Smooth muscle cell (in vitro differentiated cells): ENCODE measurements around the gene FBXL19. TPM values are rescaled to one million over a fixed set of nuclear protein-coding genes. Genes with fewer than 3 reads are reported as not detected.

Source experiments
- DNase-seq: peaks from one replicate; lab custom pipeline; 2025; ENCODE audit not compliant: unreplicated experiment; lab: John Stamatoyannopoulos, UW
- H2AFZ ChIP-seq: fragments of 200-600 bp; sonication (generic); 2 replicates; pipeline ENCODE4 v1.6.0; 2016; ENCODE audit warnings: antibody characterized with exemption, low read depth, mild to moderate bottlenecking
- H3F3A ChIP-seq: fragments of 200-600 bp; sonication (generic); 2 replicates; pipeline ENCODE4 v1.6.0; 2017; ENCODE audit warnings: antibody characterized with exemption, low read depth
- H3K27ac ChIP-seq: fragments of 200-600 bp; sonication (generic); 2 replicates; pipeline ENCODE4 v1.5.1; 2016; ENCODE audit warnings: low read depth, mild to moderate bottlenecking
- H3K27me3 ChIP-seq: fragments of 200-600 bp; sonication (generic); 2 replicates; pipeline ENCODE4 v1.6.1; 2016; ENCODE audit warnings: low read depth, mild to moderate bottlenecking
- H3K36me3 ChIP-seq: fragments of 200-600 bp; sonication (generic); 2 replicates; pipeline ENCODE4 v1.5.1; 2016; ENCODE audit warnings: low read depth
- H3K4me1 ChIP-seq: fragments of 200-600 bp; sonication (generic); 2 replicates; pipeline ENCODE4 v1.5.1; 2016; ENCODE audit warnings: low read depth
- H3K4me2 ChIP-seq: fragments of 200-600 bp; sonication (generic); 2 replicates; pipeline ENCODE4 v1.6.0; 2016; ENCODE audit warnings: mild to moderate bottlenecking
- H3K4me3 ChIP-seq: fragments of 200-600 bp; sonication (generic); 2 replicates; pipeline ENCODE4 v1.5.1; 2016; ENCODE audit warnings: mild to moderate bottlenecking
- H3K79me2 ChIP-seq: fragments of 200-600 bp; sonication (generic); 2 replicates; pipeline ENCODE4 v1.6.0; 2016; ENCODE audit warnings: low read depth, mild to moderate bottlenecking
- H3K9ac ChIP-seq: fragments of 200-600 bp; sonication (generic); 2 replicates; pipeline ENCODE4 v1.6.0; 2016; ENCODE audit warnings: low read depth
- H3K9me3 ChIP-seq: fragments of 200-600 bp; sonication (generic); replicated peaks from 2 replicates; pipeline ENCODE4 v1.5.1; 2016; ENCODE audit warnings: low read depth
- H4K20me1 ChIP-seq: fragments of 200-600 bp; sonication (generic); 2 replicates; pipeline ENCODE4 v1.6.0; 2016; ENCODE audit warnings: low read depth
- WGBS: methylation state at CpG from one replicate; pipeline ENCODE4 v1.1.7; 2016; ENCODE audit warnings: low lambda C conversion rate; 5-methylcytosine and 5-hydroxymethylcytosine counted together
- polyA plus RNA-seq: library from polyadenylated mRNA; unstranded; fragments of >200 nt; fragmentation: Nextera tagmentation; extraction: Ambion mirVana; gene quantifications from 2 replicates; pipeline ENCODE4 v1.2.1, GENCODE V29; 2016
- total RNA-seq: library from RNA; depleted of rRNA; stranded (reverse); fragments of >200 nt; gene quantifications from 2 replicates; pipeline ENCODE4 v1.2.3, GENCODE V29; 2014
- TF ChIP-seq, protein P1 (sequence below): fragments of 200-600 bp; sonication (generic); IDR thresholded peaks from 2 replicates; pipeline ENCODE4 v1.5.1; 2017; ENCODE audit warnings: borderline replicate concordance, mild to moderate bottlenecking, antibody characterized with exemption; ENCODE audit not compliant: insufficient read depth, poor library complexity, severe bottlenecking

Gene FBXL19
- total and polyA plus RNA-seq, 2 experiments from 2014 or later, result 1.3 to 4.5 TPM

DNA sequence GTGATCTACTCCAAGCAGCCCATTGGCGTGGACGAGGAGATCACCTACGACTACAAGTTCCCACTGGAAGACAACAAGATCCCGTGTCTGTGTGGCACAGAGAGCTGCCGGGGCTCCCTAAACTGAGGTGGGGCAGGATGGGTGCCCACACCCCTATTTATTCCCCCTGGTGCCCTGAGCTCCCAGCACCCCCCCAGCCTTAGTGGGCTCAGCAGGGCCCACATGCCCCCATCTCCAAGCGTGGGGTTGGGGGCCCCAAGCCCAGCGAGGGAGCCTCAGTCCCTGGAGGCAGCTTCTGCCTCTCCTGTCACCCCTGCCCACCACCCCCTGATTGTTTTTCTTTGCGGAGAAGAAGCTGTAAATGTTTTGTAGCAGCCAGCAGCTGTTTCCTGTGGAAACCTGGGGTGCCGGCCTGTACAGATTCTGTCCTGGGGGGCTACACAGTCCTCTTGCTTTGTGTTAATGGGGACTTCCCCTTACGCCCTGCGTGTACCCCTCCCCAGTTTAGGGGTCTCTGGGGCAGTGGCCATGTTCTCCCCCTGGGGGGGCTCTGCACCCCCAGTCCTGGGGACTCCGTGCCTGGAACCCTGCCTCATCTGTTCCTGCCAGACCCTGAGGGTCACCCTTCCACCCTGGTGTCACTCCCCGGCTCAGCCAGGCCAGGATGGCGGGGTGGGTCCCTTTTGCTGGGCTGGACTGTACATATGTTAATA is 60.7 kb downstream of the FBXL19 start:
- H3K4me2 ChIP-seq, result no peak overlapping the region
- H4K20me1 ChIP-seq, result no peaks in the 10 kb centered on the region
- H3K9me3 ChIP-seq, result no peaks in the 10 kb centered on the region
- H3K27me3 ChIP-seq, result no peaks in the 10 kb centered on the region
- no peak for DNase-seq
- TF ChIP-seq, protein P1, sequence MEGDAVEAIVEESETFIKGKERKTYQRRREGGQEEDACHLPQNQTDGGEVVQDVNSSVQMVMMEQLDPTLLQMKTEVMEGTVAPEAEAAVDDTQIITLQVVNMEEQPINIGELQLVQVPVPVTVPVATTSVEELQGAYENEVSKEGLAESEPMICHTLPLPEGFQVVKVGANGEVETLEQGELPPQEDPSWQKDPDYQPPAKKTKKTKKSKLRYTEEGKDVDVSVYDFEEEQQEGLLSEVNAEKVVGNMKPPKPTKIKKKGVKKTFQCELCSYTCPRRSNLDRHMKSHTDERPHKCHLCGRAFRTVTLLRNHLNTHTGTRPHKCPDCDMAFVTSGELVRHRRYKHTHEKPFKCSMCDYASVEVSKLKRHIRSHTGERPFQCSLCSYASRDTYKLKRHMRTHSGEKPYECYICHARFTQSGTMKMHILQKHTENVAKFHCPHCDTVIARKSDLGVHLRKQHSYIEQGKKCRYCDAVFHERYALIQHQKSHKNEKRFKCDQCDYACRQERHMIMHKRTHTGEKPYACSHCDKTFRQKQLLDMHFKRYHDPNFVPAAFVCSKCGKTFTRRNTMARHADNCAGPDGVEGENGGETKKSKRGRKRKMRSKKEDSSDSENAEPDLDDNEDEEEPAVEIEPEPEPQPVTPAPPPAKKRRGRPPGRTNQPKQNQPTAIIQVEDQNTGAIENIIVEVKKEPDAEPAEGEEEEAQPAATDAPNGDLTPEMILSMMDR, result no peak
- H3K36me3 ChIP-seq, result no peaks in the 10 kb centered on the region
- no peak overlapping the region for H3K9ac ChIP-seq
- WGBS, result 95% methylated on average over 14 of the region's 14 CpGs
- H3K4me1 ChIP-seq, result peaks cover 5% of the 10 kb centered on the region
- no peak overlapping the region for H3K4me3 ChIP-seq
- no peaks in the 10 kb centered on the region for H3K79me2 ChIP-seq
- no peaks in the 10 kb centered on the region for H3F3A ChIP-seq
- H3K27ac ChIP-seq, result no peak overlapping the region
- no peak overlapping the region for H2AFZ ChIP-seq

GRCh38 chr16:30984669-30985400 is 61.5 kb downstream of the FBXL19 start, which contains the start of gene HSD3B7:
Gene HSD3B7, plus strand, starts transcription at chr16:30985207. Its CDS starts 452 bp downstream, at chr16:30985659.
- no peak within 1 kb of the TSS for H3K27ac ChIP-seq
- H3K4me3 ChIP-seq, result peak within 1 kb of the TSS; percentile 43
- H3K27me3 ChIP-seq, result no peaks in the 10 kb centered on the region
- H4K20me1 ChIP-seq, result no peaks in the 10 kb centered on the region
- H3K36me3 ChIP-seq, result no peaks in the 10 kb centered on the region
- DNase-seq, result peak; percentile 60
- H3K4me1 ChIP-seq, result peaks cover 5% of the 10 kb centered on the region
- peak within 1 kb of the TSS; percentile 86 for H3K4me2 ChIP-seq
- TF ChIP-seq, protein P1, result peak; percentile 95
- 35% methylated on average over 22 of the region's 24 CpGs for WGBS
- no peaks in the 10 kb centered on the region for H3K9me3 ChIP-seq
- H3F3A ChIP-seq, result no peaks in the 10 kb centered on the region
- no peak within 1 kb of the TSS for H2AFZ ChIP-seq
- H3K9ac ChIP-seq, result no peak within 1 kb of the TSS
- no peaks in the 10 kb centered on the region for H3K79me2 ChIP-seq

DNA sequence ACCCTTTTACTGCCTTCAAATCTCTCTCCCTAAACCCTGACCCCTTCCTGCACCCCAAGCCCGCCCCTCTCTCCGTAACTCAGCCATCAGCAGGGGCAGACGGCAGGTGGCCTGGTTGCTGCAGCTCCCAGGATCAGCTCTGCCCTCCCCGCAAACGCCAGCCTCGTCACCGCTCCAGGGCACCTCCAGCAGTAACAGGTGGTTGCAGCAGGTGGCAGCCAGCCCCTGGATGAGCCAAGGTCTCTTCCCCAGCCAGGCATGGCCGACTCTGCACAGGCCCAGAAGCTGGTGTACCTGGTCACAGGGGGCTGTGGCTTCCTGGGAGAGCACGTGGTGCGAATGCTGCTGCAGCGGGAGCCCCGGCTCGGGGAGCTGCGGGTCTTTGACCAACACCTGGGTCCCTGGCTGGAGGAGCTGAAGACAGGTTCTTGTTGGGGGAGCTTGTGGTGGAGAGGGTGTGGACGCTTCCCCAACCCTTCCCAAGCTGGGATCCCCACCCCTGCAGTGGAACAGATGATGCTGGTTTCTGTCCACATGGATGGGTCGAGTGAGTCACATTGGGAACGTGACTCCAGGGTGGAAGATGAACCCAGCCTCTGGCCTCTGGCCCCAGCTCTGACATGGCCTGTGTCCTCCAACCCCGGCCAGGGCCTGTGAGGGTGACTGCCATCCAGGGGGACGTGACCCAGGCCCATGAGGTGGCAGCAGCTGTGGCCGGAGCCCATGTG is 62.2 kb downstream of the FBXL19 start:
- Histone ChIP-seq H3K79me2 (no peaks in the 10 kb centered on the region), H3K27me3 (no peaks in the 10 kb centered on the region), H3K9me3 (no peaks in the 10 kb centered on the region), H3K36me3 (no peaks in the 10 kb centered on the region), H3F3A (no peaks in the 10 kb centered on the region), H3K9ac (no peak overlapping the region), H3K4me2 (peak overlapping the region; percentile 86), H3K4me1 (peaks cover 5% of the 10 kb centered on the region), H4K20me1 (no peaks in the 10 kb centered on the region), H3K27ac (no peak overlapping the region), H2AFZ (no peak overlapping the region), H3K4me3 (peak overlapping the region; percentile 43)
- WGBS, result 83% methylated on average over 19 of the region's 20 CpGs
- no peak for DNase-seq
- TF ChIP-seq, protein P1, result no peak
